ENCODE results near the gene AGRN. TPM values are rescaled to one million over a fixed set of nuclear protein-coding genes. Genes with fewer than 3 reads are reported as not detected.
A peak's percentile ranks its signal among the peaks of the same experiment; 100 is the strongest.
"Not testable (repeated sequence)": the region's sequence is repeated elsewhere in the genome, so short reads cannot be mapped to it uniquely, and the experiment has no call there.

AGRN gene
- total RNA-seq, 2 experiments from 2014 or later: 22.7 to 24.4 TPM

DNA sequence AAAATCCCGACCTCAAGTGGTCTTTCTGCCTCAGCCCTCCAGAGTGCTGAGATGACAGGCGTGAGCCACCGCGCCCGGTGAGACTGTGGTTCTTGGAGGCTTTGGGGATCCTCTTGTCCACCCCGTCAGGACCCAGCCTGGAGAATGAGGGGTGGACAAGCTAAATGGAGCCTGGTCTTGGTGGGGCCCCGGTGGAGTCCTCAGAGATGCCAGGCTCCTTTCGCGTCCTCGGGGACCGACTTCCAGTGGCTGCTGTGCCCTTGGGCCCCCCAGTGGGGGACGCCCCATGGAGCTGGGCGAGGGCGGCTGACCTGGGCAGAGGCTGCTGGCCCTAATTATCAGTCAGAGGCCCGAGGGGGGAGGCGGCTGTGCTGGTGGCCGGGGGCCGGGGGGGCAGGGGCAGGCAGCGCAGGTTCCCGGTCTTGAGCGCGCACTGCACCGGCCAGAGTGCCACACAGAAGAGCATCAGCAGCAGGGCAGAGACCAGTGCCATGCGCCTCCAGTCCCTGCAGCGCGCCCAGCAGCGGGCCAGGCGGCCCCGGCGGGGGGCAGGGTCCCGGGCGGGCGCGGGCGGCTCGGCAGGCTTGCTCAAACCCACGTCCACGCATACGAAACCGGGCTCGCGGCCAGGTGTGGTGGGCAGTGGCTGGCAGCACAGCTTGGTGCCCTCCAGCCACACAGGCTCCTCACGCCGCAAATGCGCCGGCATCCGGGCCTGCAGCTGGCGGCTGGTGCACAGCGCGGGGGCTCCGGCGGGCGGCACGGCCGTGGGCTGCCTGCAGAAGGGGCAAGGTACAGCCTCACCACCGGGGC is 51.8 kb downstream of the AGRN start:
- Mint-ChIP-seq H3K4me3 (no peak overlapping the region), H3K27ac (no peak overlapping the region), H3K36me3 (ENCODE audit: low read depth) (peaks cover 2% of the 10 kb centered on the region), H3K9me3 (ENCODE audit: low read depth) (no peaks in the 10 kb centered on the region), H3K4me1 (peaks cover 2% of the 10 kb centered on the region), H3K27me3 (peaks cover 3% of the 10 kb centered on the region)
- ATAC-seq (no peak), DNase-seq (no peak)
- intact Hi-C loops (cut with DNase I, micrococcal nuclease): no loop called here
- CTCF ChIA-PET: no interaction called here
- POLR2A ChIA-PET: no interaction called here

DNA sequence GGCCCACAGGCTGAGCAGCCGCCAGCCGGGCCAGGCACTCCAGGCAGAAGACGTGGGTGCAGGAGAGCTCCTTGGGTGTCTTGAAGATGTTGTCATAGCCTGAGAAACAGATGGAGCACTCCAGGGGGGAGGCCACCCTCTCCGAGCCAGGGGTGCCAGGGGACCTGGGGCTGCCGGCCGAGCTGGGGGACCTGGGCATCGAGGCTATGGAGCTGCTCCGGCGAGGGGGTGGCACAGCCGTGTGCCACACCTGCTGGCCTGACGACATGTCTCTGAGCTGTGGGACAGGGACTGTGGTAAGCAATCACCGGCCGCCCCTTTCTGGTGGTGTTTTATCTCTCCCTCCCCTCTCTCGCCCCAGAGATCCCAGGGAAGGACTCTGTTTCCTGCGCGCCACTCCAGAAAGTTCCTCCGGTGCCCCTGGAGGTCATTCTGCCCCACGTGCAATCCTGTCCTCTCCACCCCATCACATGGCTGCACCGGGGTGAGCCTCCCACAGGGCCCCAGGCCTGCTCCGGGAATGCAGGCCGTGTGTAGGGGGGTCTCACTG is 52.5 kb downstream of the AGRN start:
- Mint-ChIP-seq H3K36me3 (ENCODE audit: low read depth) (peaks cover 2% of the 10 kb centered on the region), H3K27ac (no peak overlapping the region), H3K4me3 (no peak overlapping the region), H3K9me3 (ENCODE audit: low read depth) (no peaks in the 10 kb centered on the region), H3K4me1 (peaks cover 2% of the 10 kb centered on the region), H3K27me3 (peaks cover 3% of the 10 kb centered on the region)
- no peak for DNase-seq
- no peak for ATAC-seq
- intact Hi-C loops (cut with DNase I, micrococcal nuclease): no loop called here
- ChIA-PET POLR2A (no interaction called here), CTCF (no interaction called here)

DNA sequence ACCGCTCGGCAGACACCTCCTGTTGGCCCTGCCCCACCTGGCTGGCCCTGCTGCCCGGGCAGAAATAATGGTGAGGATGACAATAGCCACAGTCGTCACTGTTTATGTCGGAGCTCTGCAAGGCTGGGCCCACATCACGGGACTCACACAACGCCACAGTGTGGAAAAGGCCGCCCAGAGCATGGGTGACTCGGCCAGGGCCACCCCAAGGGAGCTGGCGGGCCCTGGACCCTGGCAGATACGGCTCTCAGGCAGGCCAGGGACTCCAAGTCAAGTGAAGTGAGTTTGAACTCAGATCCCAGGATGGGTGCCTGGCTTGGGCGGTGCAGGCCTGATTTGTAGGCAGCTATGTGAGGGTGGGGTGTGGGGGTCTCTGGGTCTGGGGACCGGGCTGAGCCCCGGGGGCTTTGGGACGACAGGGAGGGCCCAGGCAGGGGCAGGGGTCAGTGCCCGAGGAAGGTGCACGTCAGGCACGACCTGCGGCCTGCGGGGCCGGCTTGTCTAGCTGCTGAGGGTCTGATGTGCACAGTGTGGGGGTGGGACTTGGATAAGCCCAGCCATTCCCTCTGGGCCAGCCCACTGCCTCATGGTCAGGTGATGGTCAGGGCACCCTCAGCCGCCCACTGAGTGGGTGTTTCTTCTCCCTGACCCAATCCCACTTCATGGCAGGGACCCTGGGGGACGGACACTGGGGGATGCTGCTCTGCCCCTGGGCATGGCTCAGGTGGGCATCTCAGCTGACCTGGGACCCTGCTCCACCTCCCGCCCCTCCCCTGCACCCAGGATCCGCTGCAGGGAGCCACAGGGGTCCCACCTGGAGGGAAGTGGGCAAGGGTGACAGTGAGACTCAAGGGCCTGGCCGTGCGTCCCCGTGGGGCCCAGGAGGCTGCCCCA is 53.2 kb downstream of the AGRN start:
- no peak for DNase-seq
- ChIA-PET POLR2A (no interaction called here), CTCF (no interaction called here)
- intact Hi-C loops (cut with DNase I, micrococcal nuclease): no loop called here
- Mint-ChIP-seq H3K27ac (no peak overlapping the region), H3K4me1 (peaks cover 2% of the 10 kb centered on the region), H3K4me3 (no peak overlapping the region), H3K36me3 (ENCODE audit: low read depth) (peaks cover 2% of the 10 kb centered on the region), H3K9me3 (ENCODE audit: low read depth) (no peaks in the 10 kb centered on the region), H3K27me3 (peaks cover 3% of the 10 kb centered on the region)
- ATAC-seq: no peak

DNA sequence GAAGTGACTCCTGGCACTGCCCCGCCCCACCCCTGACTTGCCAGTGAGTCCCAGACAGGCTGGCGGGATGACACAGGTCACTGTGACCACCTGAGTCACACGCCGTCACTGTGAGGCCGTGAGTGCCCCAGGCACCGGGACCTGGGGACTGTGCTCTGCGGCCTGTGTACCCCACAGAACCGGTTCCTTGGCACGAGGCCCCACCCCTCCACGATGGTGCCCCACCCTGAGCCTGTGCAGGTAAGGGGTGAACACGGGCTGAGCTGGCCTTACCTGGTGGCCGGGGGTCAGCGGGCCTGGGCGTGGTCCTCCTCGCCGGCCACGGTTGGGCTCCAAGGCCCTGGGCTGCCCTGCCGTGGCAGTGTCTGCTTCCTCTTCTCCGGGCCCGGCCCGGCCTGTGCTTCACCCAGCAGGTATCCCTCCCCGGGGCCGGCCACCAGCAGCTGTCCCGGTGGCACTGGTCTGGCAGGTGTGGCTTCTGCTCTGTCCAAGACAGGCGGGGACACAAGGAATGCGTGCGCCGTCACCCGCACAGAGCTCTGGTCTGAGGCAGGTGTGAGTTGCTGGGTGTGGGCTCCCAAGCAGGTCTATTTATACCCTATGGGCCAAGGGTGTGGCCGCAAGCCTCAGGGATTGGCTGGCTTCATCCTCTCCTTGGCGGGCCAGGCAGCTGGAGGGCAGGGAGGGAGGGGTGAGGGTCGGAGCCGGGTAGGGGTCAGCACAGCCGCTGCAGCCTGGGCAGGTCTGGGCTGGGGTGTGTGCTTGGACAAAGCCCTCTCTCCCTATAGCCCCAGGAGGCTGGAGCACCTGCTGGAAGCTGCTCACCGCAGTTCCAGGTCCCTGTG is 54.0 kb downstream of the AGRN start, which contains the start of gene RNF223:
Gene RNF223, minus strand, starts transcription at position 564 of the 845 bp plus-strand sequence. CDS start 1,740 bp downstream, outside the sequence.
- peaks cover 3% of the 10 kb centered on the region for H3K27me3 Mint-ChIP-seq
- no peak within 1 kb of the TSS for H3K27ac Mint-ChIP-seq
- no peaks in the 10 kb centered on the region for H3K36me3 Mint-ChIP-seq (ENCODE audit: low read depth)
- no peak for ATAC-seq
- H3K4me3 Mint-ChIP-seq: no peak within 1 kb of the TSS
- no peak for DNase-seq
- ChIA-PET CTCF (no interaction called here), POLR2A (no interaction called here)
- no peaks in the 10 kb centered on the region for H3K4me1 Mint-ChIP-seq
- H3K9me3 Mint-ChIP-seq (ENCODE audit: low read depth): no peaks in the 10 kb centered on the region
- intact Hi-C loops (cut with DNase I, micrococcal nuclease): no loop called here

DNA sequence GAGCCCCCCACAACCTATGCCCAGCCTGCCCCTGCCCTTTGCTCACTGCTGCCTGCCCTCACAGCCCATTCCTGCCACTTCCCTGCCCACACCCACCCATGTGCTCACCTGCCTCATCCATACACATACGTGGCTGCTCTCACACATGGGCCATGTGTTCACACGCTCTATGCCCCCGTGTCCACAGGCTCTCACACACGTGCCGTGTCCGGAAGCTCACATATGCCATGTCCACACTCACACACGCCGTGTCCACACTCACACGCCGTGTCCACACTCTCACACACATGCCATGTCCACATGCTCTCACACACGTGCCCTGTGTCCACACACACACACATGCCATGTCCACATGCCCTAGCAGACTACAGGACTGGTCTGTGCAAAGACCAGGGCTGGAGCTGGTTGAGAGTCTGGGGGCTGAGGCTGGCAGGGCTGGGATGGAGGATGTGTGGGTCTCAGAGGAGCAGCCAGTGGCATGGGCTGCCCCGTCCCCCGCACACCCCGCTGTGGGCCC is 54.8 kb downstream of the AGRN start:
- ChIA-PET POLR2A (no interaction called here), CTCF (no interaction called here)

DNA sequence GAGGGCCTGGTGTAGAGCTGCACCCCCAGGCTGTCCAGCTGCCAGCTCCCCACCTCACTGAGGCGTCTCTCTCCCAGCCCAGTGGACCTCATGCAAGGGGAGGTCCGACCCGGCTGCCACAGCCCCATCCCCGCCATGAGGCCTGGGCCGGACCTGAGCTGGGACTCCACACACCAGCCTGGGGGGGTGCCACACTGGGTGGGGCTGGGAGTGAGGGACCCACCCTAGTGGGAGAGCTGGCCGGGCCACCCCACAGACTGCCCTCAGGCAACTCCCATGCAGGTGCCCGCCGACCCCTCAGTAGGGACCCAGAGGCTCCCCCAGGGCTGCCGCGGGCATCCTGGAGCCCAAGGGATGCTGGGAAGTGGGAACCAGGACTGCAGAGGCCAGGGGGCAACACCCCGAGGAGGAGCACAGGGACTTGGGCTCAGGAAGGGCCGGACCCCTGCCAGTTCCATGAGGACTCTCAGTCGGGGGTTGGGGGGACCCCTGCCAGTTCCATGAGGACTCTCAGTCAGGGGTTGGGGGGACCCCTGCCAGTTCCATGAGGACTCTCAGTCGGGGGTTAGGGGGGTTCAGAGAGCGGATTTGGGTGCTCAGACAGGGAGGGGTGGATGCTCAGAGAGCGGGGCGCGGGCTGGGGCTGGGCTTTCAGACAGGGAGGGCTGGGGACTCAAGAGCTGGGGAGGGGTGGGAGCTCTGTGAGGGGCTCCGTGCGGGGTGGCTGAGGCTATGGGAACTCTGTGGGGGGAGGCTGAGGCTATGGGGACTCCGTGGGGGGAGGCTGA is 55.4 kb downstream of the AGRN start:
- no peak overlapping the region for H3K4me3 Mint-ChIP-seq
- POLR2A ChIA-PET: no interaction called here
- peaks cover 5% of the 10 kb centered on the region for H3K4me1 Mint-ChIP-seq

More for the DNA sequence above, 54.8 kb downstream of the AGRN start:
- H3K9me3 Mint-ChIP-seq (ENCODE audit: low read depth): no peaks in the 10 kb centered on the region
- intact Hi-C loops (cut with DNase I, micrococcal nuclease): no loop called here
- DNase-seq (peak; percentile 12), ATAC-seq (no peak)
- H3K36me3 Mint-ChIP-seq (ENCODE audit: low read depth): no peaks in the 10 kb centered on the region
- peaks cover 3% of the 10 kb centered on the region for H3K27me3 Mint-ChIP-seq
- no peak overlapping the region for H3K27ac Mint-ChIP-seq
- no peak overlapping the region for H3K4me3 Mint-ChIP-seq
- peaks cover 5% of the 10 kb centered on the region for H3K4me1 Mint-ChIP-seq

DNA sequence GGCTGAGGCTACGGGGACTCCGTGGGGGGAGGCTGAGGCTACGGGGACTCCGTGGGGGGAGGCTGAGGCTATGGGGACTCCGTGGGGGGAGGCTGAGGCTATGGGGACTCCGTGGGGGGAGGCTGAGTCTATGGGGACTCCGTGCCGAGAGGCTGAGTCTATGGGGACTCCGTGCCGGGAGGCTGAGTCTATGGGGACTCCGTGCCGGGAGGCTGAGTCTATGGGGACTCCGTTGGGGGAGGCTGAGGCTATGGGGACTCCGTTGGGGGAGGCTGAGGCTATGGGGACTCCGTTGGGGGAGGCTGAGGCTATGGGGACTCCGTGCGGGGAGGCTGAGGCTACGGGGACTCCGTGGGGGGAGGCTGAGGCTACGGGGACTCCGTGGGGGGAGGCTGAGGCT is 57.5 kb downstream of the AGRN start:
- H3K4me1 Mint-ChIP-seq; H3K27ac Mint-ChIP-seq; H3K4me3 Mint-ChIP-seq; DNase-seq; POLR2A ChIA-PET; H3K36me3 Mint-ChIP-seq (ENCODE audit: low read depth); ATAC-seq; H3K27me3 Mint-ChIP-seq; H3K9me3 Mint-ChIP-seq (ENCODE audit: low read depth); intact Hi-C loops (cut with DNase I, micrococcal nuclease); CTCF ChIA-PET: not testable (repeated sequence)

More for the DNA sequence above, 55.4 kb downstream of the AGRN start:
- peaks cover 3% of the 10 kb centered on the region for H3K27me3 Mint-ChIP-seq
- intact Hi-C loops (cut with DNase I, micrococcal nuclease): no loop called here
- no peaks in the 10 kb centered on the region for H3K36me3 Mint-ChIP-seq (ENCODE audit: low read depth)
- no peaks in the 10 kb centered on the region for H3K9me3 Mint-ChIP-seq (ENCODE audit: low read depth)
- CTCF ChIA-PET: no interaction called here
- ATAC-seq (no peak), DNase-seq (peak; percentile 5)
- H3K27ac Mint-ChIP-seq: no peak overlapping the region

DNA sequence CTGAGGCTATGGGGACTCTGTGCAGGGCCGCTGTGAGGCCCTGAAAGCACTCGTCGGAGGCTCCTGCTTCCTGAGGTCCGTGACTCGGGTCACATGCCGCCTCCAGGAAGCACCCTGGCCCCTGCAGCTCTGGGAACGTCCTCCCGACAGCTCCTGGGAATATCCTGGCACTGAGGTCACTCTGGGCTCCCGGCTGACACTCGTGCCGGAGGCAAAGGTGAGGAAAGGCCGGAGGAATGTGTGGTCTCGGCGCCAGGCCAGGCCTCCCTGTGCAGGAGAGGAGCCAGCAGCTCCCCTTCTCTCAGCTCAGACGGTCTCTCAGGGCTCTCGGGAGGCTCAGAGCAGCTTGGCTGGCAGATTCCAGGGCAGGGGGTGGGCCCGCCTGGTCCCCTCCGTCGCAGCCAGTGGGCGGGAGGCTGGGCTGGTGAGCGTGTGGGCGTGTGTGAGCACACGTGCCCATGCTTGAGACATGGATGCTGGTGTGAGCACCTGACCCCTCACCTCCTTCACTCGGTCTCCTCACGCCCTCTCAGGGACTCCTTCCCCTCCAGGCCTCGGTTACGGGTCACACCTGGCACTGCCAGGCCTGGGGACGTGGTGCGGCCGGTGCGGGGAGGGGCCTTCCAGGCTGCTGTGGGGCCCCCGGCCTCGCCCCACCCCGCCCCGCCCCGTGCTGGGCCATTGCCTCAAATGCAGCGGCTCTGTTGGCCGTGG is 59.6 kb downstream of the AGRN start:
- no peaks in the 10 kb centered on the region for H3K36me3 Mint-ChIP-seq (ENCODE audit: low read depth)
- ChIA-PET POLR2A (no interaction called here), CTCF (interaction anchor here (0.6 kb wide), 1 partner anchor 292 kb away, joined by 3 read pairs; no protein-coding TSS in a partner anchor)
- intact Hi-C loops (cut with DNase I, micrococcal nuclease): no loop called here
- ATAC-seq (peak; percentile 67), DNase-seq (peak; percentile 66)
- H3K4me1 Mint-ChIP-seq: peaks cover 5% of the 10 kb centered on the region
- H3K27ac Mint-ChIP-seq: no peak overlapping the region
- peak overlapping the region; percentile 28 for H3K4me3 Mint-ChIP-seq
- H3K27me3 Mint-ChIP-seq: peaks cover 3% of the 10 kb centered on the region
- H3K9me3 Mint-ChIP-seq (ENCODE audit: low read depth): no peaks in the 10 kb centered on the region

DNA sequence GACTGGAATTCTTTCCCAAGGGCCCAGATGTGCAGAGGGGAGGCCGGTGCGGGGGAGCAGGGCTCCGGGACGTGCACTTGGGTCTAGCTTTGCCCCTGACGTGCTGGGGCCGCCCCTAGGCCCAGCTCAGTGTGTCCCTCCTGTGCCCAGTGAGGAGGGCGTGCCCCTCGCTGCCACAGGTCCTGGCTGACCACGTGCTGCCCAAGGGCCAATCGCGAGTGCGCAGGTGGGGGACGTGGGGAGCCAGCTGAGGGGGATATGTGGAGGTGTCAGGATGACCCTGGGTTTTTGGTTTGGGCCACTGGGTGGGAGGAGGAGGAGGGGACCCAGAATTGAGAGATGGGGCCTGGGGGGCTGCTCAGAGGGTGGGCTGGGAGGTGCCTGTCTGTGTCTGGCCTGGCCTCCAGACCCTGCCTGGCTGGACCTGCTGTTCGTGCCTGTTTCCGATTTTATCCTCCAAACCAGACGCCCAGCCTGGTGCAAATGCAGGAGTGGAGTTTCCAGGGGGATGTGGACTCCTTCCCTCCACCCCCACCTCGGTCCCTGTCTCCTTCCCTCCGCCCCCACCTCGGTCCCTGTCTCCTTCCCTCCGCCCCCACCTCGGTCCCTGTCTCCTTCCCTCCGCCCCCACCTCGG is 60.3 kb downstream of the AGRN start:
- peak; percentile 50 for ATAC-seq
- no peaks in the 10 kb centered on the region for H3K27me3 Mint-ChIP-seq
- no peaks in the 10 kb centered on the region for H3K36me3 Mint-ChIP-seq (ENCODE audit: low read depth)
- peak; percentile 46 for DNase-seq
- intact Hi-C loops (cut with DNase I, micrococcal nuclease): no loop called here
- ChIA-PET POLR2A (no interaction called here), CTCF (no interaction called here)
- no peak overlapping the region for H3K27ac Mint-ChIP-seq
- H3K4me1 Mint-ChIP-seq: peaks cover 5% of the 10 kb centered on the region
- H3K9me3 Mint-ChIP-seq (ENCODE audit: low read depth): no peaks in the 10 kb centered on the region
- no peak overlapping the region for H3K4me3 Mint-ChIP-seq

DNA sequence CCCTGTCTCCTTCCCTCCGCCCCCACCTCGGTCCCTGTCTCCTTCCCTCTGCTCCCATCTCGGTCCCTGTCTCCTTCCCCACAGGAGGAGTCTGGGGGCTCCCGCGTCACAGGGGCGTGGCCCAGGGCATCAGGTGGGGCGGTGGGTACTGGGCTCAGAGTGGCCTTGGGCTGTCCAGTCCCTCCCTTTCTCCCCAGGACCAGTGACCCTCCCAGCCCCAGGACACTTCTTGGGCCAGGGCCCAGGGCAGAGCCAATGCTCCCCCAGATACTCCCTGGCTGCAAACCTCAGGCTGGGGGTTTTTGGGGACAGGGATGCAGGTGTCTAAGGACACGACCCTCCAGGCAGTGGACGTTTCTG is 61.0 kb downstream of the AGRN start:
- Mint-ChIP-seq H3K27ac (no peak overlapping the region), H3K9me3 (ENCODE audit: low read depth) (no peaks in the 10 kb centered on the region), H3K27me3 (no peaks in the 10 kb centered on the region), H3K4me3 (no peak overlapping the region), H3K36me3 (ENCODE audit: low read depth) (no peaks in the 10 kb centered on the region), H3K4me1 (peaks cover 5% of the 10 kb centered on the region)
- intact Hi-C loops (cut with DNase I, micrococcal nuclease): no loop called here
- ATAC-seq (no peak), DNase-seq (no peak)
- ChIA-PET CTCF (no interaction called here), POLR2A (no interaction called here)
